Activated CD4-positive, alpha-beta T cell treated with anti-CD3 and anti-CD28 coated beads, Interleukin-2, amount 50 U/mL, for 48 hours (primary cell): ENCODE measurements around the gene SPATA16.
"Not testable (repeated sequence)": the region's sequence is repeated elsewhere in the genome, so short reads cannot be mapped to it uniquely, and the experiment has no call there.

Source experiments
- DNase-seq, 2 experiments: peaks; one replicate each; pipeline ENCODE4 v3.0.0-alpha.2; 2020

SPATA16 gene

DNA sequence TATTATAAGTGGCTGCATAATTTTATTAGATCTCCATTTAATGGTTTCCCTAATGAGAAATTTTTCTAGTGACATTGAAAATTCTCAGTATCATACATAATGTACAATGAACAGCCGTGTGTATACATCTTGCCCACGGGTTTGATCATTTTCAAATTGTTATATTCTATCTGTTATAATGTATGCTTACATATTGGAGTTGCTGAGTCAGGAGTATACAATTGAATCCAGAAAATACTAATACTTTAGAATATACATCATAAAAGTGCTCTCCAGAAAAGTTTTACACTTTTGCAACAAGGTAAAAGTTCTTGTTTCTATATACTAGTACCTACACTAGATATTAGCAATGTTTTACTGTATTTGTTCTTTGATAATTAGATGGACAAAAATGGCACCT lies 82.8 kb downstream of the SPATA16 start:
- DNase-seq: no peak

DNA sequence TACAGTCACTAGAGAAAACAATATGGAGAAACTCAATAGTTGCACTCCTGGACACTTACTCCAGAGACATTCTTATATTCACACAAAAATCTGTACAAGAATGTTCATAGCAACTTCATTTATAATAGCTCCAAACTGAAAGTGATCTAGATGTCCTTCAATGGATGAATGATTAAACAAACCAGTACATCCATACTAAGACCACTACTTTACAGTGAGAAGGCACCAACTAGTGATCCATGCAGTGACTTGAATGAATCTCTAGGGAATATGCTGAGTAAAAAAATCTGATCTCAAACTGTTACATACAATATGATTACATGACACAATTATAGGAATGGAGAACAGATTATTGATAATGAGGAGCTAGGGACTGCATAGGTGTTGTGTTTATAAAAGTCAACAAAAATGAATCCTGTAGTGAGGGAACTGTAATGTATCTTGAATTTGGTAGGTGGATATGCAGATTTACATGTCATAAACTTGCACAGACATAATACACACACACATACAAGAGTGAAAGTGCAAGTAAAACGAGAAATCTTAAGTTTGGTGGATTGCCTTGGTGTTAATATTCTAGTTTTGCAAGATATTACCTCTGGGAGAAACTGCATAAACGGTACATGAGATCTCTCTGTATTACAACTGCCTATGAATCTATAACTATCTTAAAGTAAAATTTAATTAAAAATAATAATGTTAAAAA lies 85.7 kb downstream of the SPATA16 start:
- DNase-seq: no peak

DNA sequence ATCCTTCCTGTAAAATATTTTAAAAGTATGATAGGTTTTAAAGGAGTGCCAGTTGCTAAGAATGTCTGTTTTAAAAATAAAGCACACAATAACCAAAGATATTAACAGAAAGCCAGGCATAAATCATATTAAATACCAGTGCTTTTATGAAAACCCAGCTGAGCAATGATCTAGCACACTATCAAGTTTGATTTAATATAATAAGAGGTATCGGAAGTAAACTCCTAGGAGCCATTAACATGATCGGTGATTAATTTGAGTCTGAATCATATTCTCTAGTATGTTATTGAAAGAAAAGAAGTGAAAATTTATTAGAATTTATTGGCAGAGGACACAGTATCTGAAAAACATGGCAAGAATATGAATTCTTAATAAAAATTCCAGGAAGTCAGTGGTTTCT lies 91.7 kb downstream of the SPATA16 start:
- no peak for DNase-seq

DNA sequence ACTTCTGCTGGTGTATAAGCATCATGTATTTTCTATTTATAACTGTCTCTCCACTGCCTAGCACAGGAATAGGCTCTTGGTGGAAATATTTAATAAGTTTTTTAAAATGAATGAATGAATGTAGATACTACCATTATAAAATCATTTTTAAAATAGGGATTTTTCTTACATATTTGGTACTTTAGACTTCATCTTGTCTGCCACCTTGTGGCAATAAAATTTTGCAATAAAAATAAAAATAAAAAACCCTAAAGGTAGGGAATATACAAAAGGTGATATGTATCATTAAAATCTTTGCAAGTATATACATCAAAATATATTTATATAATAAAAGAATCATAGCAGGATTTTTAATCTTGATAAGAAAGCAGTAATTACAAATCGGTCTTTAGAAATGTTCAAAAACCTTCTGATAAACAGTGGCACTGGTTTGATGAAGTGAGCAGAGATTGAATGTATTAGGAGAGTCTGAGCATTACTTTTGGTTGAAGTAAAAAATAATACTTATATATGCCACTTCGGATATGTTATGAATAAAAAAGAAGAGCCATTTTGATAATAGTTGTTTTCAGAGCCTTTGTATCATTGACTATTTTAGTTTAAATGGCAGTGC lies 95.2 kb downstream of the SPATA16 start:
- no peak for DNase-seq

DNA sequence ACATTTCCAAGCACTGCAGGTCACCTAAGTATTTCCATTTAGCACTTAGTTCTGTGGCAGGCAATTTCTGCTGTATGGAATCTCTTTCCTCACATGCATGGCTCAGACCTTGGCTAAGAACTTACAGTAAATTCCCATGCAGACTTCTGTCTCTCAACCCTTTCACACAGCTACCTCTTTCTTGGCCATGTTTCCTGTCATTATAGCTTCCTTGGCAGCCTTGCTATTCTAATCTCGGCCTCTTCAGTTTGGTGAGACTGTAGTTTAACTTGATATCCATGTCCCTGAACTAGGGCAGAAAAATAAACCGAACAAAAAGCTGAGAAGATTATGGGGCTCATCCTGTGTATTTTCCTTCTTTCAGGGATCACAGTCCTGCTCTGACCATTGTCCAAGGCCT lies 96.0 kb downstream of the SPATA16 start:
- no peak for DNase-seq

DNA sequence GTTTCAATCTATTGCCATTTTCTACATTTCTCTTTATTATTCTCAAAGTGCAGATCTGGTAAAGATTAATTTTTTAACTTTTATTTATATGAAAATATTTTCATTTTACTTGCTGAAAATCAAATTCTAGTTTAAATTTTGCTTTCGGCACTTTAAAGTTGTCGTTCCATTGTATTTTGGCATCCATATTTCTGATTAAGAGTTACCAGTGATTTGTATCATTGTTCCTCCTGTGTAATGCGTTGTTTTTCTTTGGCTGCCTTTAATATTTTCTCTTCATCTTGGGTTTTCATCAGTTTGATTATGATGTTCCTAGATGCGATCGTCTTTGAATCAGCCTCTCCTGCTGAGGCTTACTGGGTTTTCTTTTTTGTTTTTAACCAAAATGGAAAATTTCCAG lies 97.3 kb downstream of the SPATA16 start:
- no peak for DNase-seq

DNA sequence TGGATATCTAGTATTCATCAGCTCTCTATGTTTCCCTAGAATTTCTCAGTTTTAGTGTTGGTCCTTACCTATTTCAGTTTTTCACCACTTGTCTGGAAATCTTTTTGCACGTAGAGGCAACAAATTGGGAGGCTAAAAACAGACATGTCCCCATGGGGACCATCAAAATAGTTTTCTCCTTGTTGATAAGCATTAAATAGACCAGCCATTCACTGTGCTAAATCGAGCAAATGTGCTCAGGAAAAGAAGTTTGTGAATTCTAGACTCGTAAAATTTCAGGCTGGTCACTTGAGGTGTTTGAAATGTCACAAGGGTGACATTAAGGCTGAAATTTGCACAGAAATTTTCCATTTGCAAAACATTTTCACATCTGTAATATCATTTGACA lies 102.6 kb downstream of the SPATA16 start:
- DNase-seq: no peak

DNA sequence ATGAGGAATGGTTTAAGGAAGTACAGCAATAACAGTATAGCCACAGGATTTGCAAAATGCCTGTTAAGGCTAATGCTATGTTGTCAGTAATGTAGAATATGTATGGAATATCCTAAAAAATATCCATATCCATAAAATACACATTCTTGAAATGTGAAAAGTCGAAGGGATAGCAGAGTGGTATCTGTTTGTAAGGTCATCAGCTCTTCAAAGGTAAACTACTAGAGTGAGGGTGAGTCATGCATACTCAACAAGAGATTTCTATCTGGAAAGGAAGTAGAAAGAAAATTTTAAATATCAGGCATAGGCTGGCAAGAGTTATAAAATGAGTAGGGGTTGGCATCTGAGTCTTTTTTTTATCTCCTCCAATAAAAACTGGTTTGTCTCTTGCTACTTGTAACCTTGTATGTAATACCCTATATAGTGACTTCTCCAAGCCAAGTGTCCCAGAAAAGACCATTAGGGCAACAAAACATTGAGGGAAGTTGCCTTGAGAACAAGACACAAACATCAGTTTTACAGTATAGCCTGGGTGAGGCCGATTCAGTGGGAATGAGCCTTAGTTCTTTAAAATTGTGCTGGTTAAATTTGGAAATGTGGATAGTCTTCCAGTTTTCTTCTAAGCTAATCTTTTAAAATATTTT lies 103.1 kb downstream of the SPATA16 start:
- no peak for DNase-seq

DNA sequence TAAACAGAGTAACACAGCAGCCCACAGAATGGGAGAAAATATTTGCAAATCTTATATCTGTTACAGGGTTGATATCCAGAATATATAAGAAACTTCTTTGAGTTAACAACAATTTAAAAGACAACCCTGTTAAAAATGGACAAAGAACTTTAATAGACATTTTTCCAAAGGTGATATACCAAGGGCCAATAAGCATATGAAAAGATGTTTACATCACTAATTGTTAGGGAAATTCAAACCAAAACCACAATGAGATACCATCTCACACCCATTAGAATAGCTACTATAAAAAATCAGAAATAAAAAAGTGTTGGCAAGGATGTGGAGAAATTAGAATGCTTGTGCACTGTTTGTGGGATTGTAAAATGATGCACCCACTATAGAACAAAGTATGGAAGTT lies 110.8 kb downstream of the SPATA16 start:
- no peak for DNase-seq

DNA sequence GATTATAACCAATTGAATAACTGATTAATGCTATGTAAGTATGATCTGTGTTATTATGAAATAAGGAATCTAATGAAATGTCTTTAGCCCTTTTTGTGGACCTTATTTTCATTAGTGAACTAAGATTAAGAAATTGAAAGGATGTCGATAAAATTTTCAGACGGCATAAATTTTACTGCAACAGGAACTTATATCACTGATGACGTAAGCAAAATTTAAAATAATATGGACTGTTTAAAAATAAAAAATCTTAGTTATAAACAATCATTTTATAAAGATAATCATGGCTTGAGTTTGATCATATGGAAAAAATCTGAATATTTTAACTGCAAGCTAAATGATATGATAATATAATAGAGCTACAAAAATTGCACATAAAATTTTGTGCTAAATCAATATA lies 112.7 kb downstream of the SPATA16 start:
- no peak for DNase-seq

DNA sequence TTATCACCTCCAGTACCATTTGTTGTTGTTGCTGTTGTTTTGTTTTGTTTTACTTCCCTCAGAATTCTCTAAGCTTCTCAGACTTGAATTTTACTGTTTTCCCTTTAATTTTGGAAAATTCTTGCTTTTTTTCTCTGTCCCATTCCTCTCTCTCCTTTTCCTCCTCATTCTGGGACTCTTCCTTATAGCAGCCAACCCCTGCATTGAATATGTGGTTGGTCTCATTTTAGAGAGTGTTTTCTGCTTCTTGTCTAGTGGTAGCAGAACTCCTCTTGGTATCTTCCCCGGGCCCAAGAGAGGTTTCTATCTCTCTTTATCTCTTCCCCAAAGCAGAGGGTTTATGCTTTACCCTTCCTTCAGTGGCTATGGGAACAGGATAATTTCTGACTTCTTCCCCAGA lies 113.6 kb downstream of the SPATA16 start:
- DNase-seq: no peak

DNA sequence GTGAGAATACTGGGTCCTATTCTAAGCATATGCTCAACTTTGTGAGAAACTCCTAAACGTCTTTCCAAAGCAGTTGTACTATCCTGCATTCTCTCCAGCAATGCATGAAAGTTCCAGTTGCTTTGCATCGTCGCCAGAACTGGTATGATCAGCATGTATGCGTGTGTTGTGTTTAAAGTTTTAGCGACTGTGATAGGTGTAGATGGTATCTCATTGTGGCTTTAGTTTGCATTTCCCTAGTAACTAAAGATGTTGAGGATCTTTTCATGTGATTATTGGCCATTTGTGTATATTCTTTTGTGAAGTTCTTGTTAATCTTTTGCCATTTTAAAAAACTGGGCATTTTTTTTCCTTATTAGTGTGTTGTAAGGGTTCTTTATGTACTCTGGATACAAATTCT lies 115.1 kb downstream of the SPATA16 start:
- no peak for DNase-seq

DNA sequence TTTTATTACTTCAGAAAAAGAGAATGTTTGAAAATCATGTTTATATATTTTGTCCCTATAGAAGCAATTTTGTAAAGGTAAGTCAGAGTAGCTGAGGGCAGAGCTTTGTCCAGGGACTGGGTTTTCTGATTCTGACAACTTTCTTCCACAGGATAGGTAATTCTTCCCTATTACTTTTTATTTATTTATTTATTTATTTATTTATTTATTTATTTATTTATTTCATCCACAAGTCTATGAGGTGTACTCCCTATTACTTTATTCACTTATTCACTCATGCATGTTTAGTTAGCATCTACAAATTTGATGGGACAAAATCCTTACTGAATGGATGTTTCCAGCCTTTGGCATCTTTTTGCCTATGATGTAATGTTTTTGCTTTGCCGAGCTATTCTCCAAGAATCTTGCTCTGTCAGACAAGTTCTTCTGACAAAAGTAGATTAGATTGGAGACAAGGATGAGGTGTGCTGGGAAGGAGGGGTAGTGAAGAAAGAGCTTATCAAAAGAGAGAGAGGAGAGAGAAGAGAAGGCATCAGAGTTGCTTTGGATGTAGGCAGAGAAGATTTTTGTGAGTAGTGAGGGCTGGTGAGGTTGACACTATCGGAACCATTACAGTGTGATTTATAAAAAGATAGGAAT lies 119.4 kb downstream of the SPATA16 start:
- DNase-seq: no peak

DNA sequence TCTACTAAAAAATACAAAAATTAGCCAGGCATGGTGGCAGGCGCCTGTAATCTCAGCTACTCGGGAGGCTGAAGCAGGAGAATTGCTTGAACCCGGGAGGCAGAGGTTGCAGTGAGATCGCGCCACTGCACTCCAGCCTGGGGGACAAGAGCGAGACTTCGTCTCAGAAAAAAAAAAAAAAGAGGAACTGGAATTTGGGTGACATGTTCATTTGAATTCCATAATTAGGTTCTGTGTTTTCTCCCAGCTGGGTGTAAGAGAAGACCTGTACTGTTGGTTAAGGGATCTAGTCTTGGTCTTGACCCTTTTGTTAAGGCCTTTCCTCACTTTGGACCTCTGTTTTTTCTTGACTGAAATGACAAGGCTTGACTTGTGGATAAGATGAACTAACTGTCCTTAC lies 120.9 kb downstream of the SPATA16 start:
- DNase-seq: not testable (repeated sequence)

DNA sequence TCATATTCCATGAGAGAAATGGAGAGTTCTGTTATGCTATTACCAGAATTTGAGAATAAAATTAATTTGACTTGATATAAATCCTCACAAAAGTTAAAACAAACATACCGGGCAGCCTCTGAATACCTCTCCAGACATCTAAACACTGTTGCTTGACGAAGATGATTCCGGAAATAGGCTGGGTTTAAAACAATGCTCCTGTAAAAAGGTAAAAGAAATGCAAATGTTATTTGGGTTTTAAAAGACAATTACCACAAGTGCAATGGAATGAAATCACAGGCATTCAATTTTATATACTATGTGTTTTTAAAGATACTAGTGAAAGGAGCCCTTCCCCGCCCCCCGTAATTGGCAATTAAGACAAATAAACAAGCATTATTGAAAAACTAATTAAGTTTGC lies 121.7 kb downstream of the SPATA16 start:
- DNase-seq: no peak

DNA sequence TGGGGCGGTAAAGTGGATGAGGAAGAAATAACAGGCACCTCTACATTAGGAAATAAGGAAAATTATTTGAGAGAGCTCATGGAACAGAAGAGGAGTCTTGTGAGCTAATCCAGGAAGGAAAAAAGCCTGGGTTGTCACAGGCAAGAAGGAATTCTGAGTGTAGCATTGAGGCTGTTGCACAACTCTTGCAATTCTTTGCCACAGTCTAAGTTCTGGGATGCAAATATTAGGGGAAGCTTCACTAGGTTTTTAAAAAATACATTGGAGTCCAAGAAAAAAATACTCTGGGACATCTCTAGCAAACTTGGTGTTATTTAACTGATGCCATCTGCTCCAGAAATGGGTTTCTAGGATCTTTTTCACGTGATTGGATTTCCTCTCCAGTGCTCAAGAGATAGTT lies 122.3 kb downstream of the SPATA16 start:
- DNase-seq: no peak

DNA sequence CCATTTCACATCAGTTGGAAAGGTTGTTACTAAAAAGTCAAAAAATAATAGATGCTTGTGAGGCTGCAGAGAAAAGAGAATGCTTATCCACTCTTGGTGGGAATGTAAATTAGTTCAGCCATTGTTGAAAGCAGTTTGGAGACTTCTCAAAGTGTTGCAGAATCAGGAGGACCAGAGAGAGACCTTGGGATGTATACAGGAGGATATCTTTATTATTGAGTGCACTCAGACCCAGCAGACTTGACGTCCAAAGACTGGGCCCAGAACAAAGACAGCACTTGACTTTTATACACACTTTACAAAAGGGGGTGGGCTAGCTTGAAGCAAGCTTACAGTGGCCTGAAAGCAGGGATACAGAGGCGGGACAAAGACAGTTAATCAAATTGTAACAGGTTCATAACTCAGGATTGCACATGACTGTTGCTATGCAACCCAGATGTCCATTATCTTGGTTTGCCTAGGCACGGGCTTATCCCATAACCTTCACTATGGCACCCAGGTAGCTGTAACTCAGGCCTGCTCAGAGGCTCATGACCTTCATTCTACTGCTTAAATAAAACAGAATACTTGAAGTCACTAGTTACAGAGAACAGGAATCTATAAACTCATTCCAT lies 127.7 kb downstream of the SPATA16 start:
- DNase-seq: no peak

DNA sequence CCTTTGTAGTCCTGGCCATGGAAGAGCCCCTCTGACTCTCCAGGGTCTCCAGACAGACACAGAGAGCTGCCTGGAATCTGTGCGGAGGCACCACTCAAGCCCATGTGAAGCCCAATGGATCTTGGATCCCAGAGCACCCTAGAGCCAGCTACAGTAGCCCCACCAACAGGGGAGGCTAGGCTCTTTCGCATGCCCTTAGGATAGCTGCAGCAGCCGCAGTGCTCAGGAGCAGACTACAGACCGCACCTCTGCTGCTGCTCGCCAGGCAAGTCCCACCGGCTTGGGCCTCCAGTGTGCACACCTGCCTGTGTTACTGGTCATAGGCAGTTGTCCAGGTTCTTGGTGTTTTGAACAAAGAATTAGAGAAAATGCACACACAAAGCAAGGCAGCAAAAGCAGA lies 131.6 kb downstream of the SPATA16 start:
- DNase-seq: no peak

DNA sequence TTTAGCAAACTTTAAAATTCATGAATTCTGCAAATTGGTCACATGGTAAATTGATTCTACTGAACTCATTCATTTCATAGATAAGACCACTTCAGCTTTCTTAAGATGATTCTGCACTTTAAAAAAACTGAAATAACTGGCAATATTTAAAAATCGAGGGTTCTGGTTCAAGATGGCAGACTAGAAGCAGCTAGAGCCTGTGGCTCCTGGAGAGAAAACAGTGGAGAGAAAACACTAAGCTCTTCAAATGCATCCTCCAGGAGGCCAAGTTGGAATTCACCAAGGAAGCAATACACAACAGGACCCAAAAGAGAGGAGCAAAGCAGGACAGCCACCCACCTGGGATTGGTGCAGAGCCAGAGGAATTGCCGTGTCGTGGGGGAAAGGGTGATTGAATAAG lies 132.1 kb downstream of the SPATA16 start:
- DNase-seq: no peak

DNA sequence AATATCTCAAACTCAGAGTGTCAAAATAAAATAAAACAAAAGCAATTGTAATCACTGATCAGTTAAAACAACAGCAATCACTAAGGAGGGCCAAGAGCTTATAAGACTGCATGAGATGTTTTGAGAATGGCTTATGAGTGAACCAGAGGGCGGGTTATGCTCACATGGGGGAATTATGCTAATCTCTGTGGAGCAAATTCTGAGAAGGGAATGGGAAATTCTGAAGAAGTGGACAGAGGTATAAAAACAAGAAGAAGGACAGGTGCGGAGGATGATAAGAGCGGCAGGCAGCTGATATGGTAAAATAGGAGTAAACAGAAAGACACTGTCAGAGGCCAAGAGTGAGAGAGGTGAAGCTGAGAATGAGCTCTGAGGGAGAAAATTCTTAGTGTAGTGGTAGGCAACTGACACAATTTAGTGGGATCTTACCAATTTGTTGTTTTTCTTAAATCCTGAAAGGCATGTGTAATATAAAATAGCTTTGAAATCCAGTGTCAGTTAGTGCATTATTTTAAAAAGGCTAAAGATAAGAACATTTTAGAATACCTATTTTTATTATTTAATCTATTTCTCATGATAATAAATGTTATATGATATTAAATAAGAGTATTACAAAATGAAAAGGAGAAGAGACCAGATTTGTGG lies 133.8 kb downstream of the SPATA16 start:
- no peak for DNase-seq

DNA sequence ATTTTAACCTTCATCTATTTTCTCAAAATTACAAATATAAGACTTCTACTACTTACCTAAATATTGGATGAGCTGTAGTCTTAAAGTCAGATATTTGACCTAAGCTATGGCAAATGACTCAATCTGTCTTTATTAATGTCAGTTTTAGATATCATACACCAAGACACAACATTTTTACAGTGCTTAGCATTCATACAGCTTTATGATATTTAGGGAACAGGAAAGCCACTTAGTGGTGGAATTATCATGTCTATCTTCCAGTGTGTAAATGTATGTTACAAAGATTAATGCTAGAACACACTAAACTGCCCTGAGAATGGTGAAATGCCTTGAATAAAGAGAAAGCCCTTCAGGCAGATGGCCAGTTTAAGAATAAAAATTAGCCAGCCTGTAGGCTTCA lies 135.0 kb downstream of the SPATA16 start:
- DNase-seq: no peak

DNA sequence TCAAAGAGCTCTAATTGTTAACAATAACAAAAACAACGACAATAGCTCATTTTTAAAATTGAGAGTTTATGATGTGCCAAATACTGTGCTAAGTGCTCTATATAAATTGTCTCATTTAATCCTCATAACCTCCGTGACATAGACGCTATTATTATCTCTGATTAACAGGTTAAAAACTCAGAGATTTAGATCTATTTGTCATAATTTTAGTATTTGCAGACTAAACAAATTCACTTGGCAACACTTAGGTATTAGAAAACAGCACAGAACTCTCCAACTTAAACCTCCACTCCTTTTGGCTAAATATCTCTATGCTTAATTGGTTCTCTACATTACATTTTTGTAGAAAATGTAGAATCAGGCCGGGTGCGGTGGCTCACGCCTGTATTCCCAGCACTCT lies 136.4 kb downstream of the SPATA16 start:
- no peak for DNase-seq

DNA sequence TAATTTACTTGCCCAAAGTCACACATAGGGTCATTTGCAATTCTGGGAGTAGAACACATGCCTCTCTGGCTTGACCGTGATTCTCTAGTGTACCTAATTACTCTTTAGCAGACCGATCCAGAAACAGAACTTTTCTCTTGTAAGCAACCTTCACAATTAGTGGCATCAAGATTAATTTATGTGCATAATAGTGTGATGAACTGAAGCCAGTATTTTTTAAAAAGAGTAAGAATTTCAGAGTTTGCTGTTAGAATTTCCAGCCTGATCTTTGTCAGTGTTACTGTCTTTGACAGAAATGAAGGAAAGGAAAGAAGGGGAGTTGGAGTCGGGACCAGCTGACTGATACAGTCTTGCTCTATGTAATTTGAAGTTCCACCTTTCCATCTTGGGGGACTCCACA lies 137.1 kb downstream of the SPATA16 start:
- DNase-seq: no peak
